Measurements from ENCODE around the gene ASB2. TPM values are rescaled to one million over a fixed set of nuclear protein-coding genes. Genes with fewer than 3 reads are reported as not detected.

The ASB2 gene
- total and polyA plus RNA-seq, 2 of the 8 experiments (the other 6 are each of a cell fraction or from before 2014, with no cell fraction given): 1.0 to 2.1 TPM

GRCh38 chr14:93954516-93954830, 21.9 kb downstream of the ASB2 start:
- Histone ChIP-seq H4K5ac (ENCODE audit: insufficient read length, low read depth, low read length) (no peak overlapping the region), H3K79me1 (ENCODE audit: low read depth, low read length) (no peaks in the 10 kb centered on the region), H3K23me2 (ENCODE audit: low read depth, low read length) (no peaks in the 10 kb centered on the region), H3K14ac (ENCODE audit: insufficient read length) (no peak overlapping the region), H2BK15ac (ENCODE audit: low read length) (no peak overlapping the region), H3K36me3 (ENCODE audit: control insufficient read depth in 2 of 4, insufficient read depth in 4 of 4, low read length in 3 of 4) (no peaks in the 10 kb centered on the region), H2BK20ac (ENCODE audit: low read length) (no peak overlapping the region), H2BK120ac (replicated peaks; ENCODE audit: low read depth, low read length) (no peak overlapping the region), H4K8ac (ENCODE audit: extremely low read depth, insufficient read depth, low read length) (no peak overlapping the region), H3K56ac (replicated peaks; ENCODE audit: insufficient read length, low read depth, low read length) (no peak overlapping the region), H4K20me1 (replicated peaks in 1 of 2; ENCODE audit: control insufficient read depth in 1 of 2, insufficient read depth in 2 of 2, low read length in 2 of 2) (no peaks in the 10 kb centered on the region), H3K9ac (replicated peaks in 1 of 4; ENCODE audit: extremely low read depth in 1 of 4, low read depth in 3 of 4, low read length in 3 of 4) (no peak overlapping the region), H3K27me3 (replicated peaks in 1 of 4; ENCODE audit: control insufficient read depth in 3 of 4, extremely low read depth in 1 of 4, insufficient read depth in 3 of 4, low read length in 3 of 4) (no peaks in the 10 kb centered on the region), H2BK12ac (ENCODE audit: low read depth, low read length) (peak overlapping the region; percentile 4; the same call in 1 of the 2 replicates), H3K4me1 (replicated peaks in 1 of 4; ENCODE audit: control insufficient read depth in 3 of 4, insufficient read depth in 4 of 4, low read length in 3 of 4) (peaks cover 0 to 13% (median 7%) of the 10 kb centered on the region in 4 experiments; a peak in 5 of 7 replicates), H3K23ac (ENCODE audit: insufficient read length) (no peak overlapping the region), H3K79me2 (ENCODE audit: control insufficient read depth in 1 of 2, insufficient read depth in 2 of 2, low read length in 2 of 2) (no peaks in the 10 kb centered on the region), H3K4ac (replicated peaks; ENCODE audit: insufficient read length, low read depth, low read length) (no peak overlapping the region), H2BK5ac (ENCODE audit: low read depth, low read length) (no peak overlapping the region), H3K27ac (ENCODE audit: low read depth, low read length) (no peak overlapping the region), H3K9me3 (ENCODE audit: insufficient read depth in 2 of 2, low read depth in 1 of 2, low read length in 1 of 2) (no peaks in the 10 kb centered on the region), H2AK5ac (ENCODE audit: low read depth, low read length) (no peak overlapping the region), H3K4me2 (ENCODE audit: insufficient read depth in 1 of 2, low read depth in 2 of 2, low read length in 2 of 2) (no peak overlapping the region), H3K4me3 (ENCODE audit: extremely low read depth in 1 of 4, insufficient read depth in 2 of 4, low read depth in 3 of 4, low read length in 4 of 4) (no peak overlapping the region), H4K91ac (replicated peaks; ENCODE audit: insufficient read length, low read length) (no peak overlapping the region), H2AFZ (ENCODE audit: low read length) (no peak overlapping the region), H3K18ac (ENCODE audit: extremely low read depth, low read length) (no peak overlapping the region)
- ChIA-PET POLR2A (ENCODE audit: partially characterized antibody) (no interaction called here), CTCF (ENCODE audit: partially characterized antibody) (interaction anchor here (3.8 to 8.1 kb wide), 2 partner anchors 15 to 18 kb away, joined by 22 to 57 read pairs; partner anchors contain the start of gene ASB2)
- WGBS, 2 experiments (ENCODE audit: extremely low coverage in 1 of 2, insufficient coverage in 1 of 2, insufficient read length in 1 of 2, insufficient replicate concordance in 2 of 2, low coverage in 1 of 2, low lambda C conversion rate in 2 of 2, missing lambda C conversion rate in 1 of 2): 95% methylated on average over 4 of the region's 4 CpGs; no CpG with 5 or more reads in 1 of the 2 experiments
- DNase-seq (ENCODE audit: low read depth in 1 of 2, low spot score in 2 of 2): no peak
- FAIRE-seq: no peak
- TF ChIP-seq JUN (IDR thresholded peaks at IDR 0.05; ENCODE audit: low read depth, low read length): no peak
- TF ChIP-seq CTBP2 (IDR thresholded peaks at IDR 0.05; ENCODE audit: borderline replicate concordance, insufficient read depth, insufficient read length, low read length): no peak
- TF ChIP-seq TAF7 (optimal IDR thresholded peaks at IDR 0.05; ENCODE audit: borderline replicate concordance, low read depth, low read length): no peak
- no peak for TF ChIP-seq TAF1 (IDR thresholded peaks at IDR 0.05; ENCODE audit: low read depth, low read length)
- TF ChIP-seq SAP30 (IDR thresholded peaks at IDR 0.05; ENCODE audit: insufficient read depth, insufficient replicate concordance, low read length): no peak
